Activated CD8-positive, alpha-beta memory T cell treated with anti-CD3 and anti-CD28 coated beads for 24 hours (primary cell): ENCODE measurements around the gene ZNF750.

ENCODE experiments used
- DNase-seq: peaks from one replicate; pipeline ENCODE4 v3.0.0-alpha.2; 2020

The ZNF750 gene

DNA sequence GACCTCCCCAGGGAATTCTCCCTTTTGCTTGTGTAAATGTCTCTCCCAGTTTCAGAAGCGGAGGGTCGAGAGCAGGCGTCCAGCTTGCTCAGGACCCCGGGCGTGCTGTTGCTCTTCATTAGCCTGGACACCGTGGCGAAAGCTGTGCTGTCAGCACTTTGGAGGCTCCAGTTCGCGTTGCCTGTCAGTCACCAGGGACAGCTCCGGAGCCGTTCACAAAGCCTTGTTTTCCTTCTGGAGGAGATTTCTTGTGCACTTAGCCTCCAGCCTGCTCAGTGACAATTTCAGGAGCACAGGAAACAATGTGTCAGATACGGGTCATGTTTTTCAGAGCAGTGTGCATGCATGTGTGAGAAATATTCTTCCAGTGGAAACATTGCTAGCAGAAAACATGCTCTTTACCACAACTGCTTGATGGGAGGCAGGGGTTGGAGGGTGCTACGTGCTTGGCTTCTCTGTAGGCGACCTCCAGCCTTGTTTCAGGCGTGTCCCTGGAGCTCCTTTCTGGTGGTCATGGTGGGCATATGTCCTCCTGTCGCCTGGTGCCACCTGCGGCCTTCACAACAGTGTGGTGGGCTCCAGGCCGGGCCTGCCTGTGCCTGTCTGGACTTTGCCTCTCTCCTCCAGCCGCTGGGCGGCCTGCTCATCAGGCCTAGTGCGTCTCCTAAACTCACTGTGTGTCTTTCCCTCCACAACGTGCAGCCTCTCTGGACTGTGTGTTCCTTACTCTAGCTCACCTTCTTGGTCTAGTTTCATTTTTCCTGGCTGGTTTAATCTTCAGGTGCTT is 29.0 kb downstream of the ZNF750 start:
- DNase-seq = no peak

GRCh38 chr17:82808921-82809905 is 30.6 kb downstream of the ZNF750 start:
- no peak for DNase-seq

- no peak for DNase-seq
These were observed 31.8 kb downstream of the ZNF750 start for GRCh38 chr17:82808006-82808405.

DNA sequence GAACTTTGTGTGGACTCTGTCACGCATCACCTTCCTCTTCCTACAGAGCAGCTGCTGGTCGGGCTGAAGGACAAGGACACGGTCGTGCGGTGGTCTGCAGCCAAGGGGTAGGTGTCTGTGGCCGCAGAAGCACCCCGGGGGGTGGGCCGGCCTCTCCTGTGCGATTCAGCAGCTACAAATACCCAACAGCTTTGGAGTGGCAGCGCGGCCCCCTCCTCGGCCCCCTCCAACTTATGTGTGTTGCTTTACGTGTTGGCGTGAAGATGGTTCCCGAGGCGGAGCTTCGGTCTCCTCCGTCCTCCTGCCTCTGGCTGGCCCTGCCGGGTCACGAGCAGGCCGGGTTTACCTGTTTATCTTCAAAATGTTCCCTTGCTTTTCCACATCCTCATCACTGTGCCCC is 32.3 kb downstream of the ZNF750 start:
- no peak for DNase-seq

- no peak for DNase-seq
These were observed 32.7 kb downstream of the ZNF750 start for GRCh38 chr17:82807101-82807500.

GRCh38 chr17:82806645-82807044 is 33.2 kb downstream of the ZNF750 start:
- DNase-seq = no peak

DNA sequence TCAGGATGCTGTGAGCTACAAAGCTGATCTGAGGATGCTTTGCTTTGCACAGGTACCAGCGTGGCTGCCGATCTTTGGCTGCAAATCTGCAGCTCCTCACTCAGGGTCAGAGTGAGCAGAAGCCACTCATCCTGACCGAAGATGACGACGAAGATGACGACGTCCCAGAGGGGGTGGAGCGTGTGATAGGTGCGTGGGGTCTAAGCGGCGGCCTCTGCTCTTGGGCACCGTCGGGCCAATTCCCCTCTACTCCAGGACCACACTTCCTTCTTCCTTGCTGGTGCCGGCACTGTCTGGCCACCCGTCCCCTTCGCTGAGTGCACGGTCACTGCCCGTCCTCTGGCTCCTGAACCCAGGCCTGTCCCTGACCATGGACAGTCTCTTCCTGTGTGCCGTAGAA is 34.0 kb downstream of the ZNF750 start:
- DNase-seq = no peak

- no peak for DNase-seq
These were observed 34.6 kb downstream of the ZNF750 start for GRCh38 chr17:82805254-82805653.

- no peak for DNase-seq
These were observed 35.2 kb downstream of the ZNF750 start for GRCh38 chr17:82804442-82805191.

DNA sequence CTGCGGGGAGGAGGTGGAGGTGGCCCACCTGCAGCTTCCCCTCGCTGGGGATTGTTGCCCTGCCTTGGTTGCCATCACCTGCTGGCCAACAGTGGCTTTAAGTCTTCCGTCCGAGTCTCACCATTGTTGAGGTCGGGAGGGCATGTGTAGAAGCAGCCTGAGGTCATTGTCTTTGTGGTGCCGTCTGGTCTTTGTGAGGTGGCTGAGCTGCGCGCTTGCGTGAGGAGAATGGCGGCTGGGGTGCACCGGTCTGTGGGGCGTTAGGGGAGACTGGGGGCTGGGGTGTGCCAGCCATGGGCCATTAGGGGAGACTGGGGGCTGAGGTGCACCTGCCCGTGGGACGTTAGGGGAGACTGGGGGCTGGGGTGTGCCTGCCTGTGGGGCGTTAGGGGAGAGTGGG is 36.2 kb downstream of the ZNF750 start:
- DNase-seq = no peak

DNA sequence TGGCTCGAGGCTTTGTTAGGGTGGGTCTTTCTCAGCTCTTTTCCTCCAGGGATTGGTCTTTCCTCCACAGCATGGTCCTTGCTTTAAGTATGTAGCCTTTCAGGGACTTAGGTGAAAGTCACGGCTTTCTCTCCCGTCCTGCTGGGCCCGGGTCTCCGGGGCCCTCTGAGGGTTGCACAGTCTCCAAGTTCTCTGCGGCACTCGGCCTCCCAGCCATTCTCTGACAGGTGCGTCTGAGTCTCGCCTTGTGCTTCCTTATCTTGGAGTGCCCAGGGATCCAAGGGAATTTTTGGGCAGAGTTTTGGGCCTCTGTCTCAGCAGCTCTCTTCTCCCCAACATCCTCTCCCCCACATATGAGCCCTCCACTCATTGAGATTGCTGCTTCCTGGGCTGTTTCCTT is 36.6 kb downstream of the ZNF750 start:
- no peak for DNase-seq

DNA sequence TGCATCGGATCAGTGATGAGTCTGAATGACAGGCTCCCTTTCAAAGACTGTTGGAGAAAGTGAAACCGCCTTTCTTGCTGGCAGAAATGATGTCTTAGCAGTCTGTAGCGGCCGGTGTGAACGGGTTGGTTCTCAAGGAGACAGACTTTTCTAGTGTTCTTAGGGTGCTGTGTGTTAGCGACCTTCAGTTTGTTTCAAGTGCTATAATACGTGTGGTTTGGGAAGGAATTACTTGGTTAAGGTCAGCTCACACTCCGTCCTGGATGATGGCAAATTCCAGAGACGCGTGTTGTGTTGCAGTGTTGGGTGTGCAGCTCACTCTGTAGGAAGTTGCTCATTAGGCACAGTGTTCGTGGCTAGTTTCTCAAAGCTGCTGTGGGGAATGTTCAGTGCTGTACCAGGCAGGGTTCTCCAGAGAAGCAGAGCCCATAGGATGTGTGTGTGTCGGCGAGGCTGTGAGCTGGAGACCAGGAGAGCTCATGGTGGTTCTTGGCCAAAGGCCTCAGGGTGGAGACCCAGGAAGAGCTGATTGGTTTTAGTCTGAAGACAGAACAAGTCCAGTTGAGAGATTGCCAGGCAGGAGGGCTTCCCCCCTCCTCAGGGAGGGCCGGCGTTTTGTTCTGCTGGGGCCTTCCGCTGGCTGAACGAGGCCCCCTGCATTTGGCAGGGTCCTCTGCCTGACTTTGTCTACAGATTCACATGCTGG is 37.6 kb downstream of the ZNF750 start:
- DNase-seq = no peak

- DNase-seq = no peak
These were observed 38.3 kb downstream of the ZNF750 start for GRCh38 chr17:82801377-82801970.

DNA sequence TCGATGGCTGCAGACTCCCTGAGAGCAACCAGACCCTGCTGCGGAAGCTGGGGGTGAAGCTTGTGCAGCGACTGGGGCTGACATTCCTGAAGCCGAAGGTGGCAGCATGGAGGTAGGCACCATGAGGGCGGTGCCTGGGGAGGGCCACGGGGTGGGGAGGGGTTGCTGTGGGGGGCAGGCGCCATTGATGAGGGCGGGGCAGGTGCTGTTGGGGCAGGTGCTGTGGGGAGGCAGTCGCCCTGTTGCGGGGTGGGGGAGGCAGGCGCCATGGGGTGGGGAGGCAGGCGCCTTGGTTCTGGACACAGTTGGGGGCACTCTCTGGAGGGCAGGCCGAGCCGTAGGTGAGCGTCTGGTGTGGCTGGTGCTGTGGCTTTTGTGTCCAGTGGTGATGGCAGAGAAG is 38.9 kb downstream of the ZNF750 start:
- no peak for DNase-seq

DNA sequence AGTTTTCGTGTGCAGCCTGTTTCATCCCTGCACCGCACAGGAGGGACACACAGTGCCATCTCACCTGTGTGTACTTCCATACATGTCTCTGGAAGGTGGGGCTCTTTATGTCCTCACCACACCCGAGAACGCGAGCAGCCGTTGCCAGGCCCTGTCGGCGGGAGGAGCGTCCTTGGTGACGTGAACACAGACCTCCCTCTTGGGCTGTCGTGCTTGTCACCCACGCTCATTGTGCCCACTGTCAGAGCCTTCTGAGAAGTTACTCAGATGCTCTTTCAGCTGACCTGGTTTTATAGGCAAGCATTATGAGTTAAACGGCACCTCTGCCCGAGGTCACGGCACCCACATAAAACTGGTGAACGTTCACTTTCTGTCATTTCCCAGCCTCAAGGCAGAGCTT is 40.2 kb downstream of the ZNF750 start:
- DNase-seq = no peak

GRCh38 chr17:82798752-82799151 is 41.1 kb downstream of the ZNF750 start:
- no peak for DNase-seq

DNA sequence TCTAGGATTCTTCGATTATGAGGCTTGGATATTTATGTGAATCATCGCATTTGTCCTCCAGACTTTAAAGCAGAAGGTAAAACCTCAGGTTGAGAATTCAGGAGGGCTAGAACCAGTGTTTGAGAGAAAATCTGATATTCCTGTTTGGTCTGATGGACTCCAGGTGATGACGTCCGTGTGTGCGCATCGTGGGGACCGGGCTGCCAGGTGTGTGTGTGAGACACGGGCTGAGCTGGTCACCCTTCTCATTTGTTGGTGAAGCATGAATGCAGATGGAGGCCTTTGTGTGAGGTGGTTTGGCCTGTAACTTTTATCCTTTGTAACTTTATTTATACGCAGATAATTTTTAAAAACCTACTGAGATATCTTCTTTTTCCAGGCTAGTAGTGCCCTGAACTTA is 42.8 kb downstream of the ZNF750 start:
- DNase-seq = no peak

- DNase-seq = no peak
These were observed 44.2 kb downstream of the ZNF750 start for GRCh38 chr17:82795615-82796014.

GRCh38 chr17:82794781-82795482 is 44.9 kb downstream of the ZNF750 start:
- DNase-seq = no peak

DNA sequence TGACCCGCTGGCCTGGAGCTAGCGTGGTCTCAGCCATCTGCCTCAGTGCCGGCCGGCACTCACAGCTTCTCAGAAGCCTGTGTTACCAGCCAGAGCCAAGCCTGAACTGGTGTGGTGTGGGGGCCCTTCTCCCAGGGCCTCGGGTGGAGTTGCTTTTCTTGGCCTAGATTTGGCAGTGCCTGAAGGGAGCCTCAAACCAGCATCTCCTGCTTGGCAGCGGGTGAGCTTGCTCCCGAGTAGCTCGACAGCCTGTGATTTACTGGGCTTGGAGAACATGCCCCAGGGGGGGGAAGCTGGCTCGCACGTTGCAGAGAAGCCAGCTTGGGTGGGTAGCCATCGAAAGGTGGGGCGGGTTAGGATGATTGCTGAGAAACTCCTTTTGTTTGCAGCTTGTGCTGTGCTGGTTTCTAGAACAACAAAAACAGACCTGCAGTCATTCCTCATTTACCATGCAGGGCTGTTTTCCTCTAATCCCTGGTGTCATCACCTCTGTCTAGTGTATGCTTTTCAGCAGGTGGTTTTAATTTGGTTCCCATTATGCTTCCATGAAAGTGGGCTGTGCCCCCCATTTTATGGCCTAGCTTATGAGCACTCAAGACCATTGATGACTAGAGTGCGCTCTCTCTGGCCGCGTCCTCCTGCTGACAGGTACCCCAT is 45.7 kb downstream of the ZNF750 start:
- no peak for DNase-seq

GRCh38 chr17:82791532-82791931 is 48.3 kb downstream of the ZNF750 start:
- no peak for DNase-seq
